Immature natural killer cell (primary cell): ENCODE data around the gene CREBBP. TPM values are rescaled to one million over a fixed set of nuclear protein-coding genes. Genes with fewer than 3 reads are reported as not detected.

Source experiments
- DNase-seq, 3 donors: peaks; one replicate each; pipeline ENCODE4 v3.0.0; 2022; ENCODE audit warnings: mixed read lengths in 1 of 3
- H3K27ac Mint-ChIP-seq, 6 donors: one replicate each; pipeline ENCODE4 v1.8.0; 2020; ENCODE audit warnings: mixed read lengths in 6 of 6, mild to moderate bottlenecking in 5 of 6, inconsistent platforms in 4 of 6, moderate library complexity in 3 of 6
- H3K27me3 Mint-ChIP-seq, 3 donors: one replicate each; pipeline ENCODE4 v1.8.0; 2020 to 2021; ENCODE audit warnings: low read depth in 3 of 3, mild to moderate bottlenecking in 3 of 3, mixed read lengths in 3 of 3, moderate library complexity in 3 of 3, inconsistent platforms in 1 of 3
- H3K36me3 Mint-ChIP-seq, 3 donors: one replicate each; pipeline ENCODE4 v1.8.0; 2020; ENCODE audit warnings: mixed read lengths in 3 of 3, inconsistent platforms in 2 of 3, mild to moderate bottlenecking in 2 of 3
- H3K4me1 Mint-ChIP-seq, 2 donors: one replicate each; pipeline ENCODE4 v1.8.0; 2020; ENCODE audit warnings: inconsistent platforms in 2 of 2, mild to moderate bottlenecking in 2 of 2, mixed read lengths in 2 of 2, moderate library complexity in 1 of 2
- H3K4me3 Mint-ChIP-seq, 5 donors: one replicate each; pipeline ENCODE4 v1.8.0; 2020; ENCODE audit warnings: mild to moderate bottlenecking in 5 of 5, mixed read lengths in 5 of 5, inconsistent platforms in 3 of 5, moderate library complexity in 3 of 5
- H3K9me3 Mint-ChIP-seq, 6 donors: one replicate each; pipeline ENCODE4 v1.8.0; 2020; ENCODE audit warnings: mild to moderate bottlenecking in 6 of 6, mixed read lengths in 6 of 6, inconsistent platforms in 4 of 6, moderate library complexity in 3 of 6
- polyA plus RNA-seq, 3 donors: library from polyadenylated mRNA; unstranded; fragments of 300-500 nt; fragmentation: Illumina TruSeq; gene quantifications; one replicate each; pipeline ENCODE4 v1.2.3, GENCODE V29; 2021

CREBBP gene
- polyA plus RNA-seq, 3 donors from 2014 or later, result 0.27 to 23.8 (median 3.9) TPM

DNA sequence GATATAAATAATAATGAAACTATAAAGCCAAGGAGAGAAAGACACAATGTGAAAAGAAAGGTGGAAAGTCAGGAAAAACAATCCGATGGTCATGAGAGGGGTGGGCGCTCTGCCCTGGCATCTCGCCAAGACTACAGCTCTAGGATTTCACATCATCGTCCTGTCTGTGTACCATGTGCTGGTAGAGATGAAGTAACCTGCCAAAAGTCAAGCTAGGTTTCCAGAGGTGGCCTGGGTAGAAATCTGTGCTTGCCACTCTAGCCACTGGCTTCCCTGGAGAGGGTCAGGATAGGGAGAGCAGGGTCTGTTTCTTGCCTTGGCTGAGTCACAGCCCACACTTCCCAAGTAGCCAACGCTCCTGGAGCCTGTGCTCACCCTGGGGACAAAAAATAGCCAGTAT, 132.2 kb downstream of the CREBBP start:
- peaks cover 0 to 11% (median 9%) of the 10 kb centered on the region in 3 donors for H3K27me3 Mint-ChIP-seq
- DNase-seq, result no peak
- peaks cover 13 to 31% of the 10 kb centered on the region in 2 donors for H3K4me1 Mint-ChIP-seq
- no peak overlapping the region for H3K4me3 Mint-ChIP-seq
- no peaks in the 10 kb centered on the region for H3K9me3 Mint-ChIP-seq
- no peak overlapping the region for H3K27ac Mint-ChIP-seq
- peaks cover 24 to 41% (median 26%) of the 10 kb centered on the region in 3 donors for H3K36me3 Mint-ChIP-seq

DNA sequence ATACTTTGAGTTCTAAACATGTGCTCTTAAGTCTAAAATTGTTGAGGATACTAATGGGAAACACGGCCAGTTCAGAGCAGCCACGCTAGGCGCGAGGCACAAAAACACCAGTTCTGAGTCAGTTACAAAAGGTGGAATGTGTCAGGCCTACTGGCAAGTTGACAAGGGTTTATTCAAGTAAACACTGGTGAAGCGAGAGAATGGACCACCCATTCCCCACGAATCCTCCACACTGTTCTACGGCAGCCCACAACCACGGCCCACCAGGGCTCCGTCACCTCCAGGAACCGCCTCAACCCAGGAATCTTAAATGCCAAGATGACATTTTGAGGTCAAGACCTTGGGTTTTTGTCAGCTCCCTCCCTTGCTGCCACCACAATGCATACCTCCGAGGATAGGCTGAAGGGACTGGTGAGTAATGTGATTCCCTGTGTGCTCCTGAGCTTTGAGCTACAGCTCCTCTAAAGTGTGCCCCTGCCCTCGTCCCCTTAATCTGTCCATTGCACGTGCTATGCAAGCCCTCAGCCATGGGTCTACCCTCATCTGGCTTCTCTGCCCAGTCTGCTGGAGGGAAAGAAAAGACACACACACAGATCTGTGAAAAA, 134.7 kb downstream of the CREBBP start:
- Mint-ChIP-seq H3K9me3 (no peaks in the 10 kb centered on the region), H3K27me3 (peaks cover 0 to 11% (median 4%) of the 10 kb centered on the region in 3 donors), H3K27ac (peak overlapping the region in 1 of 6 donors; percentile 49), H3K4me3 (no peak overlapping the region), H3K4me1 (peaks cover 11 to 18% of the 10 kb centered on the region in 2 donors), H3K36me3 (peaks cover 23 to 44% (median 27%) of the 10 kb centered on the region in 3 donors)
- DNase-seq, result no peak

DNA sequence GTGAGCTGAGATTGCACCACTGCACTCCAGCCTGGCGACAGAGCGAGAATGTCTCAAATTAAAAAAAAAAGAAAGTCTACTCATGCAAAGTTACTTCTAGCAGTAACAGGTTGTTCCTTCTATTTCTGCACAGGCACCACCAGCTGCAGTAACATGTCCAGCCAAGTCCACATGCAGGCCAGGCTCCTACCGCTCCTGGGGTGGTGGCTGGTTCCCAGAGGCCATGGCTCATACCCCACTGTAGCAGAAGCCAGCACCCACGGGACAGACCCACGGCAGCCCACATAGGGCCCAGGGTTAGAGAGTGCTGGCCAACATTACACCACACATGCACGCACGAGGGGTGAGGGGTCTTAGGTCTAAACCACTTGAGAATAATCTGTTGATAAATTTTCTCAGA, 136.5 kb downstream of the CREBBP start:
- Mint-ChIP-seq H3K27me3 (peaks cover 0 to 11% (median 7%) of the 10 kb centered on the region in 3 donors), H3K4me3 (no peak overlapping the region), H3K9me3 (no peaks in the 10 kb centered on the region), H3K4me1 (peaks cover 2 to 10% of the 10 kb centered on the region in 2 donors), H3K36me3 (peaks cover 19 to 52% (median 24%) of the 10 kb centered on the region in 3 donors), H3K27ac (no peak overlapping the region)
- DNase-seq, result no peak

DNA sequence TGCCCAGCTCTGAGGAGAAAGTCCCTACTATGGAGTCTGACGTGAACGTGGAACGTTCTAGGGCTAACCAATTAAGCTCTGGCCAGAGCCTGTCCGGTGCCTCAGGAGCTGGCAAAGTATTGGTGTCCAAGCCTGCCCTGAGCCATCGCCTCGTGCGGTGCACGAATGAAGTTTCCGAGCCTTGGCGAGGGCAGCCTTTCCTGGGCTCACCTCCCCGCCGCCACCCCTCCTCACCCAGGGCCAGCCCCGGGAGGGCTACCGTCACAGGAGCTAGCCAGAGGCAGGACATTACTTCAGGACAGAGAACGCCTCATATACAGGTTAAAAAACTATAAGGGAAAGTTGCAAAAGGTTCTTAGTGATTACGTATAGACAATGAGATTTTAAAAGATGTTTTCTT, 139.6 kb downstream of the CREBBP start:
- no peak for DNase-seq
- Mint-ChIP-seq H3K36me3 (peaks cover 22 to 66% (median 31%) of the 10 kb centered on the region in 3 donors), H3K4me3 (no peak overlapping the region), H3K9me3 (no peaks in the 10 kb centered on the region), H3K27ac (no peak overlapping the region), H3K4me1 (peaks cover 2 to 10% of the 10 kb centered on the region in 2 donors), H3K27me3 (peaks cover 3 to 9% (median 8%) of the 10 kb centered on the region in 3 donors)

DNA sequence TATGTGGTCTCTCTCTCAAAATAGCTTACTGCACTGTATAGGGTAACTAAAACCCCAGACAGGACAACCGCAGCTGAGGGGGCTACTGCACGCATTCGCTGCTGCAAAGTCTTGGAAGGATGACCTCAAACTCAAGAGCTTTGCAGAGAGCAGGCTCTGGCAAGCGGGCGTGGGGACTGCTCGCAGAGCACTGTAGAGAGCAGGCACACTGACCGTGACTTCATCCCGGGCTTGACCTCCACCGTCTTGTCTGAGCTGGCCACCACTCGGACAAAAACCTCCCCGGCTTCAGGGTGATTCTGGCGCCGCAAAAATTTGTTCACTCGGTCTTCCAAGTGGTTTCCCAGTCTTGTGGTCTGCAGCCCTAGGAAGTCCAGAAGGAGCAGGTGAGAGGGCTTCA, 140.3 kb downstream of the CREBBP start:
- Mint-ChIP-seq H3K9me3 (no peaks in the 10 kb centered on the region), H3K36me3 (peaks cover 20 to 65% (median 34%) of the 10 kb centered on the region in 3 donors), H3K4me3 (no peak overlapping the region), H3K27ac (no peak overlapping the region), H3K4me1 (peaks cover 2 to 5% of the 10 kb centered on the region in 2 donors), H3K27me3 (peaks cover 4 to 12% (median 9%) of the 10 kb centered on the region in 3 donors)
- DNase-seq, result no peak

DNA sequence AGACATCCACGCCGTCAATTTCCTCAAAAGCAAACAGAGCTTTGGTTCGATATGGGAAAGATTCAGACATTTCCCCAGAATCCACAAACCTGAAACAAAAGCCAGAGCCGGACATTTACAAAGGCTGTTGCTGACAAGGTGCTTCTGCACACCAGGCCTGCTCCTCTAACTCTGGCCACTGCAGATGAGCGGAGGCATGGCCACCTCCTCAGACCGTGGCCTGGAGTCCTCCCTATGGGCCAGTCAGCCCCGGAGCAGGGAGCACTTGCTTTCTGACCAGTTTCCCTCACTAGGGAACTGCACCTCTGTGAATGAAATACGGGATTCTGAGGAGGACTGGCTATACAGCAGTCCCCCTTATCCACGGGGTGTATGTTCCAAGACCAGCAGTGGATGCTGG, 140.9 kb downstream of the CREBBP start:
- DNase-seq, result no peak
- Mint-ChIP-seq H3K36me3 (peaks cover 23 to 66% (median 32%) of the 10 kb centered on the region in 3 donors), H3K4me1 (peaks cover 4 to 5% of the 10 kb centered on the region in 2 donors), H3K4me3 (no peak overlapping the region), H3K9me3 (no peaks in the 10 kb centered on the region), H3K27me3 (peaks cover 4 to 18% (median 9%) of the 10 kb centered on the region in 3 donors), H3K27ac (no peak overlapping the region)

DNA sequence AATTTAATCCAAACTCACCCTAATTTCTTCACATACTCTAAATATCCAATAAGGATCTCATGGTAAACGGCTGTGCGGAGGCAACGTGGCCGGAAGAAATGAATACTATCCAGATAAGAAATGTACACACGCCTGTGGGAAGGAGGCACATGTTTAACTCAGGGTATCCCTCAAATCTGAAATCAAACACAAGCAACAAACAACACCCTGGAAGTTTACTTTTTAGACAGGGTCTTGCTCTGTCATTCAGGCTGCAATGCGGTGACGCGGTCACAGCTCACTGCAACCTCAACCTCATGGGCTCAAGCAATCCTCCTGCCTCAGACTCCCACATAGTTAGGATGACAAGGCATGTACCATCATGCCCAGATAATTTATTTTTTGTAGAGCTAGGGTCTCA, 142.0 kb downstream of the CREBBP start:
- Mint-ChIP-seq H3K27me3 (peaks cover 4 to 19% (median 6%) of the 10 kb centered on the region in 3 donors), H3K4me1 (peaks cover 4 to 5% of the 10 kb centered on the region in 2 donors), H3K36me3 (peaks cover 24 to 65% (median 28%) of the 10 kb centered on the region in 3 donors), H3K9me3 (no peaks in the 10 kb centered on the region), H3K27ac (peak overlapping the region in 1 of 6 donors; percentile 7), H3K4me3 (no peak overlapping the region)
- DNase-seq, result no peak

DNA sequence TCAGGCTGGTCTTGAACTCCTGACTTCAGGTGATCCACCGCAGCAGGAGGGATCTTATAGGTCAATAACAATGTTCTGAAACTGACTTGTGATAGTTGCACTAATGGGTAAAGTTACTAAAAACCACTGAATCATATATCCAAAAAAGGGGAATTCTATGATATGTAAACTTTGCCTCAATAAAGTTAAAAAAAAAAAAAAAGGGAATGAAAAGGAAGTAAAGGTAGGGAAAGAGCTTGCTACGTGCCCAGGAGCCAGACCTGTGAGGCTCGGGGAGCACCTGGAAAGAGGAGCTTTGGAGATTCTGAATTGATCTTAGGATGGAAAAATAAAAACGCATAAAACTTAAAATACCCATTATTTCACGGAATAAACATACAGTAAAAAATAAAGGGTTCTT, 142.4 kb downstream of the CREBBP start:
- Mint-ChIP-seq H3K27ac (no peak overlapping the region), H3K27me3 (peaks cover 4 to 19% (median 9%) of the 10 kb centered on the region in 3 donors), H3K4me1 (peaks cover 4 to 5% of the 10 kb centered on the region in 2 donors), H3K9me3 (no peaks in the 10 kb centered on the region), H3K36me3 (peaks cover 24 to 61% (median 28%) of the 10 kb centered on the region in 3 donors), H3K4me3 (no peak overlapping the region)
- no peak for DNase-seq

DNA sequence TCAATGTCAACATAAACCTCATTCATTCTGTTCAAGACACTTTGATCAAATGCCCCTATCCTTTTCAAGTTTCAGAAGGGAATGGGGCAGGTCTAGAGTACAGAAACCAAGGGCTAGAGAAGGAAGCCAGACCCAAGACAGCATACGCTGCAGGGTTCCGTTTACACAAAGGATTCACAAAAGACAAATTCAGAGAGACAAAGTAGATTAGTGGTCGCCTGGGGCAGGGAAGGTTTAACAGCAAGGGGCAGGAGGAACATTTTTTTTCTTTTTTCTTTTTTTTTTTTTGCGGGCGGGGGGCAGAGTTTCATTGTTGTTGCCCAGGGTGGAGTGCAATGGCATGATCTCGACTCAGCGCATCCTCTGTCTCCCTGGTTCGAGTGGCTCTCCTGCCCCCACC, 143.3 kb downstream of the CREBBP start:
- Mint-ChIP-seq H3K36me3 (peaks cover 20 to 54% (median 20%) of the 10 kb centered on the region in 3 donors), H3K9me3 (no peaks in the 10 kb centered on the region), H3K27me3 (peaks cover 4 to 19% (median 12%) of the 10 kb centered on the region in 3 donors), H3K4me1 (peaks cover 4 to 5% of the 10 kb centered on the region in 2 donors), H3K4me3 (no peak overlapping the region), H3K27ac (no peak overlapping the region)
- no peak for DNase-seq

DNA sequence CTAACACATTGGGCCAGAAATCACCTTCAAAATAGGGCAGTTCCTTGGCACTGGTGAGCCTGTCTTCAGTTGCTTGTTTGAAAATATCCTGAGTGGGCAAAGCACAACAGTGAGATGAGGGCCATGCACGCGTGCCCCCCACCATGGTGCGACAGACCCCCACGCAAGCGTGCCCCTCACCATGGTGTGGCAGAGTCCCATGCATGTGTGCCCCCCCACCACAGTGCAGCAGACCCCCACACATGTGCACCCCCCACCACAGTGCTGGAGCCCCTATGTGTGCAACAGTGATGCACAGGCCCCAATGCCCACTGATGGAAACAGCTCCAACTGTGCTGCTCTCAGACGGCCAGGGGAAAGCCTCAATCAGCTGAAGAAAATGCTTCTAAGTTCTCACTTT, 144.4 kb downstream of the CREBBP start:
- H3K36me3 Mint-ChIP-seq, result peaks cover 17 to 57% (median 21%) of the 10 kb centered on the region in 3 donors
- H3K4me1 Mint-ChIP-seq, result peaks cover 4 to 7% of the 10 kb centered on the region in 2 donors
- no peaks in the 10 kb centered on the region for H3K9me3 Mint-ChIP-seq
- no peak overlapping the region for H3K4me3 Mint-ChIP-seq
- H3K27ac Mint-ChIP-seq, result peak overlapping the region in 2 of 6 donors; percentile 51 to 55
- DNase-seq, result no peak
- peaks cover 5 to 19% (median 15%) of the 10 kb centered on the region in 3 donors for H3K27me3 Mint-ChIP-seq

DNA sequence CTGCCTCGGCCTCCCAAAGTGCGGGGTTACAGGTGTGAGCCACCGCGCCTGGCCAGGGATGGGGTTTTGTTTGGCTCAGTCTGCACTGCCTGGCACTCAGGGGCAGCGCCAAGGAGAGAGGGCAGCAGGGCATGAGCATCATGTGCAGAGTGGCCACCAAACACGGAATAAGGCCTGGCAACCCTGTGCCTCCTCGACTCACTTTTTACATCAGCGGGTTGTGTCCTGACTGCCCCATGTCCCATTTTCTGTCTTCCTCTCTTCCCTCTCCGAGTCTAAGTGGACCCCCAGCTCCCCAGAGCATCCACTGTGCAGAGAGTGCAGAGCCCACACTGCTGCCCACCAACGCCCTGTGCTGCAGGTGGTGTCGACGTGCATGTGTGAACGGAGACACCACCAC, 145.0 kb downstream of the CREBBP start:
- H3K4me3 Mint-ChIP-seq, result no peak overlapping the region
- peaks cover 5 to 7% of the 10 kb centered on the region in 2 donors for H3K4me1 Mint-ChIP-seq
- H3K9me3 Mint-ChIP-seq, result no peaks in the 10 kb centered on the region
- H3K27me3 Mint-ChIP-seq, result peaks cover 5 to 19% (median 17%) of the 10 kb centered on the region in 3 donors
- peaks cover 19 to 57% (median 22%) of the 10 kb centered on the region in 3 donors for H3K36me3 Mint-ChIP-seq
- peak overlapping the region in 2 of 6 donors; percentile 51 to 55 for H3K27ac Mint-ChIP-seq
- no peak for DNase-seq

DNA sequence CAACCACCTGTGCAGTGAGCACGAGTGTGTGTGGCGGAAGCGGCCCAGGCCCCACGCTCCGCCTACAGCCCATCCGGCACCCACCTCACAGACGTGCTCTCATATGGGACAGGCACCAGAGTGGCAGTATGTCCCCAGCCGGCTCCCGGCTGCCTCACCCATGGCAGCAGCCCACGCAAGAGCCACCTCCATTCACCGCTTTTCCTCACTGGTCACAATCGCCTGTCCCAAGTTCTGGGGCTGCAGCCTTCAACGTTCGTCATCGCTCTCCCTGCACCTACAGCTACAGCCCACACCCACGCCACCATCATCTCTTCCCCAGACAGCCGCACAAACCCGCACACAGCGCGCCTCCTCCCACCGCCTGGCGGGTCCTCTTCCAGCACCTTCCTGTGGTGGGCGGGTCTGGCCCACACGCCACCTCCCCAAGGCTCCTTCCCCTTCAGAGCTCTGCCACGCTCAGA, 145.7 kb downstream of the CREBBP start:
- no peak for DNase-seq
- Mint-ChIP-seq H3K36me3 (peaks cover 23 to 57% (median 26%) of the 10 kb centered on the region in 3 donors), H3K4me3 (no peak overlapping the region), H3K27me3 (peaks cover 5 to 17% (median 16%) of the 10 kb centered on the region in 3 donors), H3K27ac (peak overlapping the region in 1 of 6 donors; percentile 3), H3K4me1 (peaks cover 7 to 10% of the 10 kb centered on the region in 2 donors), H3K9me3 (no peaks in the 10 kb centered on the region)

DNA sequence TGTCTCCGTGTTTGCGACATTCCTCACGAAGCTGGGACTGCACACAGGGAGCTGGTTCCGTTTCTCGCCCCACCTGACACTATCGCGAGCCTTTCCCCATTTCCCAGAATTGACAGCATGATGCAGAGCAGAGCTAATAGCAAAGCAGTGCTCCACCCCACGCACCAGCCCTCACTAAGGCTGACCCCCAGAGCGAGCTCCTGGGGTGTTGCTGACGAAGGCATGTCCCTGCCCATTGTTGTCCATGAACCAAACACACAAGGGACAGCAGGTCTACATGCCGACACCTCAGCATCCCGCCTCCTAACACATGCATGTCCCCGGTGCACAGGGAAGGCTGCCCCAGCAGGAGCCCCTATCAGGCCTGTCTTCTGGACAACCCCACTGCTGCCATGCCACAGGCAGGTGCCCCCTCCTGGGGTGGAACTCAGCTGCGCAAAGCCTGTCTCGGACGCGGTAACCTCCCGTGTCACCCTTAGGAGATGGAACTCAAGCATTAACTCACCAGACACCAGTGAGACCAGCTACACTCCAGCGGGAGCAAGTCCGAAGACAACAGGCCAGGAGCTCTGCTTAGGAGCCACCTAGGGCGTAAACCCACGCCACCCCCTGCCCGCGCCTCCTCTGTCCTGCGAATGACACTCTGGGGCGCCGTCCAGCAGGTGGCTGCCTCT, 146.3 kb downstream of the CREBBP start:
- no peak for DNase-seq
- Mint-ChIP-seq H3K36me3 (peaks cover 23 to 51% (median 26%) of the 10 kb centered on the region in 3 donors), H3K27me3 (peaks cover 8 to 23% (median 15%) of the 10 kb centered on the region in 3 donors), H3K27ac (peak overlapping the region in 2 of 6 donors; percentile 12 to 19), H3K4me1 (peaks cover 7% of the 10 kb centered on the region in 2 donors), H3K4me3 (no peak overlapping the region), H3K9me3 (no peaks in the 10 kb centered on the region)

DNA sequence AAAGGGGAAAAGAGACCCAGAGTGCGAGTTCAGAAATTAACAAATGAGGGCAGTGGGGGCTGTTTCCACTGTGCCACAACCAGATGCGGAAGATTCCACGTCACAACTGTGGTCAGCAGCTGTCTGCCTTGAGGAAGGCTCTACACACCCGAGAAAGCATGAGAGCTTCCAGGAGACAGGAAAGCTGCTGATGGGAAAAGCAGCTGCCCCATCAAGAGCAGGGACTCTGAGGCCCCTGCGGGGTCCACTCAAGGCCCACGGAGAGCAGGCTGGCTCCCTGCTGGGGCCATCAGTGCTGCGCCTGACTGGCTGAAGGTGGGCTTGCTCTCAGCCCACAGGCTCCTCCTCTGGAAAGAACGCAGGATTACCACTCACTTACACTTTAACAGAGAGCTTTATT, 148.3 kb downstream of the CREBBP start:
- Mint-ChIP-seq H3K27me3 (peaks cover 10 to 30% (median 18%) of the 10 kb centered on the region in 3 donors), H3K36me3 (peaks cover 22 to 41% (median 24%) of the 10 kb centered on the region in 3 donors), H3K27ac (no peak overlapping the region), H3K9me3 (no peaks in the 10 kb centered on the region), H3K4me1 (peaks cover 6 to 7% of the 10 kb centered on the region in 2 donors), H3K4me3 (no peak overlapping the region)
- no peak for DNase-seq
